Frontal cortex (tissue), 4 donors: Measurements from ENCODE around the gene BUD13. TPM values are rescaled to one million over a fixed set of nuclear protein-coding genes. Genes with fewer than 3 reads are reported as not detected.

Experiments
- DNase-seq, 2 donors: peaks; one replicate each; pipeline ENCODE4 v3.0.0; 2012; ENCODE audit warnings: low spot score in 2 of 2
- FAIRE-seq: peaks from 2 replicates; lab custom pipeline; 2012; peaks lifted over from hg19 to GRCh38; lab: Jason Lieb, UNC
- total RNA-seq: library from RNA; depleted of rRNA; stranded (reverse); fragments of >200 nt; gene quantifications from one replicate; pipeline ENCODE4 v1.2.3, GENCODE V29; 2014
- donor health status: control.
- donor health status: control.
- donor health status: control.

Gene BUD13
- total RNA-seq, 1 donor from 2014 or later = 20.8 TPM

GRCh38 chr11:116792869-116793771 is 20.3 kb upstream of the BUD13 start:
- DNase-seq (no peak), FAIRE-seq (no peak)

DNA sequence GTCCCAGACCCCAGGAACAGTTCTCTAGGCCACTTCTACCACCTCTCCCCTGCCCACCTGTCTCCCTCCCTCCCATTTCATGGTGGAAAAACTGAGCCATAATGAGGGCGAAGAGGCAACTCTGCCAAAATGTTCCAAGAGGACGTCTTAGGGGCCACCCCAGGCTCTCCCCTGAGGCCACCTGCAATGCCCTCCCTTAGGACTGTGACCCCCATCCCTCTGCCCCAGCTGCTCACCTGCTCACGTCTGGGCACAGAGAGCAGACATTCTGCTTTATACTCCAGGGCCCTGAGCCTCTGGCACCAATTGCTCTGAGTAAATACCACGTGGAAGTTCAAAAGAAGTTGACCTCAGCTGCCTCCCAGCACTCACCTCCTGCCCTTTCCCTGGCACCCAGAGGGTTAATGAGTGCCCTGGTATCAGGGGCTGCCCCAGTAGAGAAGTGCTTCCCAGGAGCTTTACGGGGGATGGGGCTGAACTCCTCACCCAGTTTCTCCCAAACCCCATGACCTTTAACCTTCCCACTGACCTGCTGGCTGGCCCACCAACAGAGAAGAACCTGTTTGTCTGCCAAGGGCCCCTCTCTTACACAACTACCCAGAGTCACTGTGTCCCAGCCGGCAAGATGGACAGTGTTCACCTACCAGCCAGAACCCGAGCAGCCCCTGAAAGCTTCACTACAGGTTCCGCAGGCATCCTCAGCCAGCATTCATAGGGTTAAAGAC is 19.5 kb upstream of the BUD13 start:
- FAIRE-seq (no peak), DNase-seq (no peak)

- DNase-seq (no peak), FAIRE-seq (no peak)
Observed at GRCh38 chr11:116791813-116792143, 19.0 kb upstream of the BUD13 start, which contains the start of gene APOA5. APOA5 (minus strand) TSS chr11:116791879; CDS start chr11:116791860, 19 bp downstream.

- no peak for FAIRE-seq
Observed at GRCh38 chr11:116791002-116791812, 18.4 kb upstream of the BUD13 start.

GRCh38 chr11:116790167-116791001 is 17.6 kb upstream of the BUD13 start:
- FAIRE-seq (no peak), DNase-seq (no peak)

More at GRCh38 chr11:116791002-116791812, 18.4 kb upstream of the BUD13 start:
- peak; percentile 86 to 89 for DNase-seq

- no peak for DNase-seq
- FAIRE-seq = no peak
Observed at GRCh38 chr11:116788975-116789374, 16.2 kb upstream of the BUD13 start.

DNA sequence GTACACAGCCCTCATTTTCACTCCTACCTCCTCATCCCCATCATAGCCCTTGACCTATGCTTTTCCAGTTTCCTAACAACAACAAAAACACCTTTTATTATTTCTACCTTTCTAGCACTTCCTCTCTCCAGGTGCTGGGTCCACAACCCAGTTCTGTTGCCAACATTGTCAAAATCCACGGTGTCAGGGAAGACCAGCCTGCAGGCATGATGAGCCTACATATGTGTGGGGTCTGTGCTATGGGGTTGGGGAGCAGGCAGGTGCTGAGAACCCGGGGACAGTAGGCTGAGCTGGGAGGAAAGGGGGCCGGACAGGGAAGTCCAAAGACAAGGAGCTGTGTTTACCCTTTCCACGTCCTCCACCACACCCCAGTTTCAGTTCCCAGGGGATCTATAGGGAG is 15.7 kb upstream of the BUD13 start:
- FAIRE-seq (no peak), DNase-seq (peak in 1 of 2 donors; percentile 40)

DNA sequence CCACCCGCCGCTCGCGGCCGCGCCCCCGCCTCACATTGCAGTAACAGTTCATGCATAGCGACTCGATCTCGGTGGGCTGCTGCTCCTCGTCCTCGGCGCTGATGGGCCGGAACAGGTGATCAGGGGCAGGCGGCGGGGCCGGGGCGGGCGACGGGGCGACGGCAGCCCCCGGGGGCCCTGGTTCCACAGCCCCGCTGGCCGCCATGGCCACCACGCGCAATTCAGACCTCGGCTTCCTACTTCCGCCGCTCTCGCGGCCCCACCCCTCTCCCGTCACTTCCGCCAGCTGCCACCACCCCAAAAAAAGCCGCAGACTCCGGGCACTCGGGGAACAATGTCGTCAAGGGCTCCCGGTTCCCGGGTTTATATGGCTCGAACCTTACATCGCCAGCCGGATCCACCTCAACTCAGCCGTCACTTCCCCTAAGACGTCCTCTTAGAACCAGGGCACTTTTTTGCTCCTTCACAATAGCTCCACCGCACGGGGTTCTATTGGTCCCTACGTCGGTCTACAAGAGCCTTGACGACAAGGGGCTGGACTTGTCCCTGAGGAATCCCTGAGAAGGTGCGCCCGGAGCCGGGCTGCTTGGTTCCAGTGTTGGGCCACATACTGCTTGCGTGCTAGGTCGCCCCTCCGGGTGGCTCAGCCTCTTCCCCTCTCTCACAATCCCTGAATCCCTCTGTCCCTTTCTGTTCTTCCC is 15.1 kb upstream of the BUD13 start, which contains the start of gene ZPR1:
TSS of gene ZPR1 (minus strand) at position 238 of the 701 bp plus-strand sequence. CDS start at position 205, 33 bp downstream.
- FAIRE-seq (no peak), DNase-seq (peak; percentile 91 to 94)

- FAIRE-seq = no peak
- DNase-seq = no peak
Observed at GRCh38 chr11:116787436-116787785, 14.6 kb upstream of the BUD13 start.

- DNase-seq (no peak), FAIRE-seq (no peak)
Observed at GRCh38 chr11:116786966-116787365, 14.2 kb upstream of the BUD13 start.

- DNase-seq = no peak
- no peak for FAIRE-seq
Observed at GRCh38 chr11:116786326-116786725, 13.5 kb upstream of the BUD13 start.

GRCh38 chr11:116782728-116783127 is 9.9 kb upstream of the BUD13 start:
- DNase-seq = no peak
- FAIRE-seq = no peak

DNA sequence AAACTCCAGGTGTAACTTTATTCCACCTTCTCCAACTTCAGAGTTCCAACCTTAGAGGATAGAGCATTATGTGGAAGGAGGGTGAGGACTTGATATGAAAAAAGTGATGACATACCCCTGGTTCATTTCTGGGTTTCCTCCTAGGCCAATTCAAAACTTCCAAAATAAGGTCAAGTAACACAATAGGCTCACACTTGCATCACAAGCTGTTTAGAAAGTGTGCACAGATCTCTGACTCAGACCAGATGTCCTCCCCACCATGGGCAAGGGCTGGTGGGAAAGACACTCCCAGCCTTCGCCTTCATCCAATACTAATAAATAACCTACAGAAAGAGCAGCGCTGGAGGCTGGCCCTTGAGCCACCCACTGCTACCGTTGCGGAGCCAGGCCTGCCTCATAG is 5.8 kb upstream of the BUD13 start:
- no peak for FAIRE-seq

GRCh38 chr11:116777056-116777455 is 4.3 kb upstream of the BUD13 start:
- no peak for FAIRE-seq
- DNase-seq = no peak

More for the DNA sequence above, 5.8 kb upstream of the BUD13 start:
- no peak for DNase-seq

DNA sequence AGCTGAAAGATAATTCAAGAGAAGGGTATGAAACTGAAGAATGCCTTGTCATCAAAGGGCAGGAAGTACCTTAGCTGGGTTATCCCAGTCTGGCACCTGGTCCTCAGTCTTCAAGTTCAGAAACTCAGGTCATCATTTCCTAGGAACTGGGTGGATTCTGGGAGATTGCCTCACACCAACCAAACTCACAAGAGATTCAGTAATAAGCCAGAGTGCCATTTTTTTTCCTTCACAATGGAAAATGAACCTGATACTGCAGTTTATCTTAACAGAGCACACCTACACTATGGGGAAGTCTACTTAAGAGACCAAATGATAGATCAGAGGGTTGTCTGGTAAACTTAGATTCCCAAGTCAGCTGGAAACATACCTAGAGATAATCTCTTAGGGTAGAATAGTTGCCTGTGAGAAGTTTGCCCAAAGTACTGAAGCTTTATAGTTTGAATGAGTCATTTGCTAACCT is 3.8 kb upstream of the BUD13 start:
- FAIRE-seq = no peak
- no peak for DNase-seq

DNA sequence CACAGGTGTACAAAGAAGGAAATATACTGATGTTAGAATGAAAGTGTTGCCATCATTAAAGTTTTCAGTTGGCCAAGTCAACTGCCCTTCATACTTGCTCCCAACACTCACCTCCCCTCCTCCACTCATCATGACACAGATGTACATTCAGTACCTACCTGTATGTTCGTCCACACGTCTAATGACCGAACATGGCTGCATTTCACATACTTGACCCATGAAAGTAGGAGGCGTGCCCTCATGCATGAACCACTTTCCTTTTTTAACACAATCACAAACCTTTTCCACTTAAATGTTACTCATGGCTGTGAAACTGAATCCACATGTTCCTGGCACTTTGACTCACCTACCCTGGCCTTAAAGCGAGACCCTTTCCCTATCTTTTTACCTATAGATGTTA is 3.2 kb upstream of the BUD13 start:
- no peak for FAIRE-seq
- DNase-seq = no peak

GRCh38 chr11:116774661-116775060 is 1.9 kb upstream of the BUD13 start:
- no peak for DNase-seq
- FAIRE-seq = no peak

DNA sequence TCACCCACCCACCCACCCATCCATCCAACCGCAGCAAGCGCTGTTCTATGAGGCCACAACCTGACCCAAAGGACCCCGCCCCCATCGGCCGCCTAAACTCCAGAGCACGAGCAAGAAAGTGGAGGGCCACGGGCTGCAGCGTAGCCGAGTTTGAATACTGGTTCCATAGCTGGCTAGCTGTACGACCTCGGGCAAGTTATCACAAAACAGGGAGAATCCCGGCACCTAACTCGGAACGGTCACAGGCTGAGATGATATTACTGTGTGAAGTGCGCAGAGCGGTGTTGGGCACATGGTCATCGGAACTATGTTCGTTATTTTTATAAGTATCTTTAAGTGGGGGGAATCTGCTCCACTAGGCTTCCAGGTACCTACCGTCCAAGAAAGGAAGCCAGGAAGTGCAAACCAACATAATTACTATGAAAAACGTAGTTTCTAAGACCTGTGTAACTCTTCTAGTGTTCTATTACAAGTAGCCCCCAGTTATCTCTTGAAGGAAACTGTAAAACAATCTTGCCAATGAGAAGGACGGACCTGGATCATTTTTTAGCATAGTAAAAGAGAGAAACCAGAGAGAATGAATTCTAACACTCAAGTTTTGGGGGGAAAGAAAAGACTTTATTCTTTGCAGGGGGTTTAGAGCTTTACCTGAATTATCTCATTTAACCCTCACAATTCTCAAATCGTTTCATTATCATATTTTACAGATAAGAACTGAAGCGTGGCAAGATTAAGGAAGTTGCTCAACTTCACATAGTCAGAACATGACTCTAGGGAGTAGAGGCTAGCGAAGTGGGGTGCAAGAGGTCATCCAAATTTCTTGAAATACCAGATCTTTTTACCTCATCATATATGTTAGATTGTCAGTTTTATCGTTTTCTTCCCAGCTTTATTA is 663 bp upstream of the BUD13 start:
- FAIRE-seq (no peak), DNase-seq (no peak)
